HK-2 (cell line): ENCODE measurements around the gene OTOG.

Experiments used
- DNase-seq: peaks from one replicate; pipeline ENCODE4 v3.0.0-alpha.2; 2018; ENCODE audit not compliant: unreplicated experiment

OTOG gene

GRCh38 chr11:17633279-17633986, 86.4 kb downstream of the OTOG start:
- no peak for DNase-seq

DNA sequence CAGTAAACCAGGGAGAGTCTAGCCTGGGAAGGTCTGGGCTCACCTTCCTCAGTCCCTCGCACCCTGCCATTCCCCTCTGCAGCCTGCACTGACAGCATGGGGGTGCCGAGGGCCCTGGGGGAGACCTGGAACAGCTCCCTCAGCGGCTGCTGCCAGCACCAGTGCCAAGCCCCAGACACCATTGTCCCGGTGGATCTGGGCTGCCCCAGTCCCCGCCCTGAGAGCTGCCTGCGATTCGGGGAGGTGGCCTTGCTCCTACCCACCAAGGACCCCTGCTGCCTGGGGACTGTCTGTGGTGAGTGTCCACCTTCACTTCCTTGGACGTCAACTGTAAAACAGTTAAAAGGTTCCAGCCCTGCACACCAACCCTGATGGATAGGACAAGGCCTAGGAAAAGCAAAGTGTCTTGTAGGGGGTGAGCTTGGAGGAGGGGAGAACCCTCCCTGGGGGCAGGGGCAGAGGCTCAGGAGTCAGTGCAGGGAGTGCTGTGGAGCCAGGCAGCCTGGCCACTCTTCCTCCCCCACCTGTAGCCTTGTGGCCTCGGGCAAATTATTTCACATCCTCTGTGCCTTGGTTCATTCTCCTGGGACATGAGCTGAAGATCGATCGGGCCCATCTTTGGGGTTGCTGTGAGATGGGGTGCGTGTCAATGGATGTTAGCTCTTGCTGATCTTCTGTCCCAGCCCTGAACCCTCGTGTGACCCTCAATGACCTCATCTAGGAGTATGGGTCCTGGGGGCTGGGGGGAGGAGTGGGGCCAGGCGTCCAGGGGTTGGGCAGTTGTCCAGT, 87.1 kb downstream of the OTOG start:
- DNase-seq, result no peak

DNA sequence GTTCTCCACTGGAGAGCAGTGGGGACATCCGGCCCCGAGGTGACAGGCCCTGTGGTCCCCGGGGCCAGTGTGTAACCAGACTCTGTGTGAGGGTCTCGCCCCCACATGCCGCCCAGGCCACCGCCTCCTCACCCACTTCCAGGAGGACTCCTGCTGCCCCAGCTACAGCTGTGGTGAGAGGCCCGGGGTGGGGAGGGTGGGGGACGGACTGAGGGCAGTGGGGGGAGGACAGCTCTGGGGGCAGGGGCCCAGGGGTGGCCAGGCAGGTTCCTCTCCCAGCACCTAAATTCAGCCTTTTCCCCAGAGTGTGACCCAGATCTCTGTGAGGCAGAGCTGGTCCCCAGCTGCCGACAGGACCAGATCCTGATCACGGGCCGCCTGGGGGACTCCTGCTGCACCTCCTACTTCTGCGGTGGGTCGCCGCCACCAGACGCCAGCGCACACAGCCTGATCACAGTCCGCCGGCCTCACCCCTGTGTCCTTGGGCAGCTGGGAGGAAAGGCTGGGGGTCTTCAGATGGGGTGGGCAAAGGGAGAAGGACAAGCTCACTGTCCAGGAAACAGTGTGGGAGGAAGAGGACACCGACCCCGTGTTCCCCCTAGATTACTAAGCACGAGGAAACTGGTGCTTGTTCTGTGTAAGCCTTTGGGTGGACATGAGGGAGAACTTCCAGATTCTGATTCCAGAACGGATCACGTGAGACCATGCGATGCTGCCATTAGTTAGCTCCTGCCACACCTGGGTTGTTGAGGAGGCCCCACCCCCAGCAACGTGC, 87.9 kb downstream of the OTOG start:
- DNase-seq, result no peak

DNA sequence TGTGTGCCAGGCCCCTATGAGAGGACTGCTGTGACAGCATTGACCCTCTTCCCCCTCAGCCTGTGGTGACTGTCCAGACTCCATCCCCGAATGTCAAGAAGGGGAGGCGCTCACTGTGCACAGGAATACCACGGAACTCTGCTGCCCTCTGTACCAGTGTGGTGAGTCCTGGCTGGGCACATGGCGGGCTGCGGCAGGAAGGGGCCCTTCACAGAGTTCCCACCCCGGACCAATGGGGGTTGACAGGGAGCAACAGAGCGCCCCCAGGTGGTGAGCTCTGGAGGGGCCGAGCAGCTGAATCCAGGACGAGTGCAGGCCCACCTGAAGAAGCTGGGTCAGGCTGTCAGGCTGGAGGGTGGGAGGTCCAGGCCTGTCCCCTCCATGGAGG, 88.5 kb downstream of the OTOG start:
- DNase-seq, result no peak

DNA sequence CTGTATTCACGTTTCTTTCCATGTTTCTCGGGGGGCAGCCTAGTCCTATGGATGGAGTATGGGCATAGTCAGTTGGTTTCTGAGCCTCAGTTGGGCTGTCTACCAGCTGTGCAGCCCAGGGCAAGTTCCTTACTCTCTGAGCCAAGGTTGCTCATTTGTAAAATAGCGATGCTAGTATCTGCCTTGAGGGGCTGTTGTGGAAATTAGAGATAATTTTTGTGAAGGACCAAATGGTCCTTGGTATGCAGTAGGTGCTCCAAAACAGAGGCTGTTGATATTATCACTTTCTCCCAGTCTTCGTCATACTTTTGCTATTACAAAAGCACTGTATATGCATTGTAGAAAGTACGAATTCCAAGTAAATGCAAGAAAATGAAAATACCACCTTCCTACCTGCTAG, 89.7 kb downstream of the OTOG start:
- DNase-seq, result no peak

- DNase-seq, result no peak
Measured at GRCh38 chr11:17637901-17638300, 90.8 kb downstream of the OTOG start.

- no peak for DNase-seq
Measured at GRCh38 chr11:17638311-17638710, 91.3 kb downstream of the OTOG start.

- DNase-seq, result no peak
Measured at GRCh38 chr11:17639091-17639490, 92.0 kb downstream of the OTOG start.

- no peak for DNase-seq
Measured at GRCh38 chr11:17639781-17640180, 92.7 kb downstream of the OTOG start.

GRCh38 chr11:17640493-17641164, 93.6 kb downstream of the OTOG start:
- no peak for DNase-seq

GRCh38 chr11:17641792-17642350, 94.8 kb downstream of the OTOG start:
- no peak for DNase-seq

DNA sequence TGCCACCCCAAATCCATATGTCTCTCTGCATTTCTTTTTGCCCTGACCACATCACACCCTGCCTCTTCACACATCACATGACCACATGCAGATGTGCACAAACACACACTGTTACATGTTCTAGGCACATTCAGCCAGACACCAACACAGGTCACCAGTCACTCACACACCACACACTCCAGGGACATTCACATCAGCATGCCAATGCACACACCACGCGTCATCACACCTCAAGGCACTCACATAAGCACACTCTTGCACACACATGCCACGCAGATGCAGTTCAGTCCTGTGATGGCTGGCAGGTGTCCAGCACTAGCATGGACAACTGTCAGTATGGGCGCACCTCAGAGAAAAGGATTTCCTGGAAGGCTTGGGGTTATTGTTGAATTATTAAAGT, 95.3 kb downstream of the OTOG start:
- no peak for DNase-seq

DNA sequence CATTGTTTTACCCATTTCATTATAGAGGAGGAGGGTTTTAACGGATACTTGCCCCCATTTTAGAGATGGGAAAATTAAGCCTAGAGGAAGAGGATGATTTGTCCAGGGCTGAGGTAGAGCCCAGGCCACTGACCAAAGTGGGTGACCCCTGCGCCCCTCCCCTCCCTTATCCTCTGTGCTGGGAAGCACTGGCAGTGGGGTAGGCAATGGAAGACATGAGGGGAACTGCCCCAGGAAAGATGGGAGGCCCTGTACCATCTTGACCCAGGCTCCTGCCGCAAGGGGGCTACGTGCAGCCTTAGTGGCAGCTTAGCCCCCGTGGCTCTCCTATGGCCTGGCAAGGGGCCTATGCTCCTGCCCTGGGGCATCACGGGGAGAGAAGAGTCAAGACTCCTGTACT, 95.9 kb downstream of the OTOG start:
- DNase-seq, result no peak

DNA sequence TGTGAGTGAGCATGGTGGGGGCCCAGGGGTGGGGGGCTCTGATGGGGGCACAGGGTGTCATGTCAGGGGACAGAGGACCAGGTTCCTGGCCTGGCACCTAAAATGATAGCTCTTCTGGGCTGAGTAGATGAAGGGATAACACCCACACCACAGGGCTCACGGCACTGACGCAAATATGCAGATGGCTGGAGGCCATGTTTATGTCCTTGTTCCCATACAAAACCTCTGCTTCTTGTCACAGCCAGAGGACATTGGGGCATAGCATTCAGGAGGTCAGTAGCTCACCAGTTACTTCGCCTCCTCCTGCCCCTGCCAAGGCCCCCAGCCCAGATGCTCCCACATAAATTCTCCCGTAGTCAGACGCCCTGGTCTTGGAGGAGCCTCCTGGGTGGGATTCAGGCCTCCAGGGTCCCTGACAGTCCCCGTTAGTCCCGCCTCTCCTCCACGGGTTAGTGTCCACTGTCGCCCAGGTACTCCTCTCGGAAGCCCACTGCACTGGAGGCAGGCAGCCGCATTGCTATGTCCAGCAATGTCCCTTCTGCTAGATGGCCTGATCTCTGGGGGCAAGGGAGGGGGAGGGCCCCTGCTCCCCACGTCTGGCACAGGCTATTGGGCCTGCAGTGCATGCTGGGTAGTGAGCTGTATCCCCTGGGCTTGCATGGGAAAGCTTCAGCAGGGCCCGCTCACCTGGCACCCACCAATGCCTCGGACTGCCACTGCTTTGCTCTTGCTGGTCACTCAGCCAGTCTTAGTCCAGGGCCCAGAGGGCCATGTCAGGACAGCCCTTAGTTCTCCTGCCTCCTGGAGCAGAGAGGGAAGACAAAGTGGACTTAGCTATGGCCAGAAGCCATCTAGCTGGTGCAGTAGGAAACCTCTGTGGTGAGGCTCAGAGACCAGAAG, 96.7 kb downstream of the OTOG start:
- no peak for DNase-seq

GRCh38 chr11:17645190-17645970, 98.3 kb downstream of the OTOG start:
- no peak for DNase-seq

DNA sequence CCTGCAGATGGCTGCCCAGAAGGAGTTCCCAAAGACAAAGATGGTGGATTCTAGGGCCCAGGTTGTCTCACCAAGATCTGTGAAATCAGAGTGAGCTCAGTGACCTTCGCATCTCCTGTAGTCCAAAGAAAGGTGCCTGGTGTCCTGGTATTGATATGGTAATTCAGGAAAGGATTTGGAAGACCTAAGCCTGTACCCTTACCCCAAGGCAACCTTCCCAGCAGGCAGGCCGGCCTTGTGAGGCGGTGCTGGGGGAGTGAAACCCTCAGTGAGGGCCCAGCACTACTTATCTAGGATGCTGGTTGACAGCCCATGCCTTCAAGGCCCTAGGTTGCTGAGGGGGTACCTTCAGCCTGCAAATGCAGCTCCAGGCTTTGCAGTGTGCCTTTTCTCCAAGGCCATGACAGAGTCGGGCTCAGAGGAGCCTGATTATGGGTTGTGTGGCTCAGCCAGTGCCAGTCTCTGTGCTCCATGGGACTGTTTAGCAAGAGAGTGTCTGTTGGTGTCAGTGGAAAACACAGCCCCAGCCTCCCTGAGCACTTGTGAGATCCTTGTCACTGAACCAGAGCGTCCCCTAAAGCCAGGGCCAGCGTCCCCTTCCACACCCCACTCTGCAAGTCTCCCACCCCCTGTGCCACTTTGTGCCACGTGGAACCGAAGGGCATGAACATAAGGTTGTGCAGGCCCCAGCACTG, 99.5 kb downstream of the OTOG start:
- no peak for DNase-seq

GRCh38 chr11:17648528-17648927, 101.5 kb downstream of the OTOG start:
- no peak for DNase-seq

- no peak for DNase-seq
Measured at GRCh38 chr11:17649261-17649660, 102.2 kb downstream of the OTOG start.

DNA sequence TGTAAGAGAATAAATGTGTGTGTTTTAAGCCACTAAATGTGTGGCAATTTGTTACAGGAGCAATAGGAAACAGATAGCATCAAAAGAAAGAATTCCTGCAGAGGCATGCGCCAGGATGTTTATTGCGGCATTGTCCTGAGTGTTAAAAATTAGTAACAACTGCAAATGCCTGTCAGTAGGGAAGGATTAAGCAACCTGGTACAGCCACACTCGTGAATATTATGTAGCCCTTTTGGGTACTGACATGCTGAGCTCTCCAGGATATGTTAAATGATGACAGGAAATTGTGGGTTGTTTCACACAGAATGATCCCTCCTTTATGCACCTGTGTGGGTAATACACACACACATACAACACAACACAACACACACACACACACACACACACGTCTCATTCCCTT, 102.6 kb downstream of the OTOG start:
- DNase-seq, result no peak
